SJCRH30 (cell line): ENCODE measurements around the gene JAG1. TPM values are rescaled to one million over a fixed set of nuclear protein-coding genes. Genes with fewer than 3 reads are reported as not detected.

Experiments used
- DNase-seq, 2 experiments: peaks; one replicate each; pipeline ENCODE4 v3.0.0-alpha.2; 2015 to 2020
- H3K27ac ChIP-seq: fragments of 250-450 bp; sonication (Bioruptor Pico); 2 replicates; pipeline ENCODE4 v1.5.1; 2020; ENCODE audit warnings: mild to moderate bottlenecking, moderate library complexity
- H3K27me3 ChIP-seq: fragments of 250-450 bp; sonication (Bioruptor Pico); 2 replicates; pipeline ENCODE4 v1.5.1; 2020; ENCODE audit warnings: mild to moderate bottlenecking, moderate library complexity
- H3K36me3 ChIP-seq: fragments of 250-450 bp; sonication (Bioruptor Pico); 2 replicates; pipeline ENCODE4 v1.5.1; 2020; ENCODE audit warnings: mild to moderate bottlenecking, moderate library complexity
- H3K4me1 ChIP-seq: fragments of 250-450 bp; sonication (Bioruptor Pico); 2 replicates; pipeline ENCODE4 v1.5.1; 2020; ENCODE audit warnings: mild to moderate bottlenecking, moderate library complexity
- H3K4me3 ChIP-seq: fragments of 250-450 bp; sonication (Bioruptor Pico); 2 replicates; pipeline ENCODE4 v1.5.1; 2020; ENCODE audit warnings: mild to moderate bottlenecking, moderate library complexity
- H3K9me3 ChIP-seq: fragments of 250-450 bp; sonication (Bioruptor Pico); replicated peaks from 2 replicates; pipeline ENCODE4 v1.5.1; 2020; ENCODE audit warnings: mild to moderate bottlenecking, moderate library complexity
- total RNA-seq: library from RNA; depleted of rRNA; stranded (reverse); fragments of >200 nt; shearing (Covaris generic); gene quantifications from 2 replicates; pipeline ENCODE4 v1.2.3, GENCODE V29; 2014

Gene JAG1
- total RNA-seq, 1 experiment from 2014 or later: 8.8 TPM

DNA sequence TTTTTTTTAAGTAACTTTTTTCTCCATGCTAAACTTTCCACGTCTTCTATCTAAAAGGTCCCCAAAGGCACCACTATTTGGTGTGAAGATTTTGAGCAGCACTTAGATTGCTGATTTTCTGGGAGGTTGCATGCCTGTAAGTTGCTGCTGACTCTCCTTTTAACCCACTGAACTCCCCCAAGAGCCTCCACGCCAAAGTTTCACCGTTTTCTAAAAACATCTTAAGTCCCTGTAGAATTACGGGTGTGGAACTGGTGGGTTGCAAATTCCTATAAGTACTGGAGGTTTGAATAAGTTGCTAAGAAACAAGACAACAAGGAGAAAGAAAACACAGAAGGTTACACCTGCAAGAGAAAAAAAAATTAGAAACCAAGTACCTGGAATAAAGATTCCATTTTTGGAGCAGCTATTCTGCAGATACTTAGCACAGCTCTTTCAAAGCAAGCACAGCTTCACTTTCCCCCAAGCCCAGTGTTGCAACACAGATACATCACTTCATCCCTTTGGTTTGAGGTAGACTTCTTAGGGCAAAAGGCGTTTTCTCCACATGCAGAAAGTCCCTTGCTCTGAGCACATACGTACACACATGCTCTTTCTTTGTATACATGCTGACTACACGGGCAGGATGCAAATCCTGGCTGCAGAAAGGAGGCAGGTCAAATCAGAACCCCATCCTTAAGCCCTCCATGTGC, 5.0 kb downstream of the JAG1 start:
- Histone ChIP-seq H3K27me3 (no peaks in the 10 kb centered on the region), H3K4me3 (no peak overlapping the region), H3K4me1 (peaks cover 11% of the 10 kb centered on the region; the same call in 1 of the 2 replicates)

DNA sequence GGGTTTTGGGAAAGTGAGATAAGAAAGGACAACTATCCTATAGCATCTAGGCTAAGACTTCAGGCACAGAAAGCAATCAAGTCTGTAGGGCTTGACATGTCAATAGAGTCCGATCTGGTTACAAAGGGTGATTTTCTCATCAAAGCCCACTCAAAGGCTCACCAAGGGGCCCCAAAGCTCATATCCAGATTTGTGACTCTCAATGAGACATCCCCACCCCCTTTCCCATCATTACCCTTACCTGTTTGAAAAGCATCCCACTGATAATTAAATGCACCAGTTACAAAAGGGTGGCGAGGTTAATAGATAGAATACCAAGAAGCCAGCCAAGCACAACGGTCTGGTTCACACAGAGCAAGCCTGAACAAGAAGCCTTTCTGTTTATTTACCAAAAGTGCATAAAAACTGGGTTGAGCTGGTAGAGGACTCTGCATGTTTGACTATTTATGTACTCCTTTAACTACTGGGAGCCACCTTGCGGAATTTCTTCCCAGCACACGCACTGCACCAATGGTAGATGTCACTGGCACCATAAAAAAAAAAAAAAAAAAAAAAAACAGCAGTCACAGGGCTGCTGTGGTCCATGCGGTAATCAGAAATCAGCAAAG, 6.1 kb downstream of the JAG1 start:
- Histone ChIP-seq H3K4me1 (peaks cover 11% of the 10 kb centered on the region; the same call in 1 of the 2 replicates), H3K27ac (no peak overlapping the region), H3K27me3 (no peaks in the 10 kb centered on the region), H3K36me3 (no peaks in the 10 kb centered on the region), H3K4me3 (no peak overlapping the region), H3K9me3 (no peaks in the 10 kb centered on the region)
- DNase-seq: no peak

More for the DNA sequence above, 5.0 kb downstream of the JAG1 start:
- Histone ChIP-seq H3K36me3 (no peaks in the 10 kb centered on the region), H3K9me3 (no peaks in the 10 kb centered on the region), H3K27ac (no peak overlapping the region)
- DNase-seq: no peak

DNA sequence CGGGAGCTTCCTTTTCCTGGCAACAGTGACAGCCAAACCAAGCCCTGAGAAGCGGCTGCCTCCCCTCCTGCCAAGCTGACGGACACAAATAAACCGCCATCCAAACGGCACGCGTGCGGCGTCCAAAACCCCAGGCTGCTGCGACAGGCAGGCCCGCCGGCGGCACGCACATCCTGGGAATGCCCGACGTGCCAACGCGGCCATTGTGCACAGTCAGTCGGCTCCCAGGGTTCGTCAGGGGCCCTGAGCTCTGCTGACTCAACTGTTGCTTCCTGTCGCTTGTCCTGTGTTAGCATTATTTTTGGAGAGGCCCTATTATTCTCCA, 6.8 kb downstream of the JAG1 start:
- Histone ChIP-seq H3K4me3 (no peak overlapping the region), H3K27ac (no peak overlapping the region), H3K27me3 (no peaks in the 10 kb centered on the region), H3K4me1 (peaks cover 11% of the 10 kb centered on the region; the same call in 1 of the 2 replicates), H3K36me3 (no peaks in the 10 kb centered on the region), H3K9me3 (no peaks in the 10 kb centered on the region)
- no peak for DNase-seq

DNA sequence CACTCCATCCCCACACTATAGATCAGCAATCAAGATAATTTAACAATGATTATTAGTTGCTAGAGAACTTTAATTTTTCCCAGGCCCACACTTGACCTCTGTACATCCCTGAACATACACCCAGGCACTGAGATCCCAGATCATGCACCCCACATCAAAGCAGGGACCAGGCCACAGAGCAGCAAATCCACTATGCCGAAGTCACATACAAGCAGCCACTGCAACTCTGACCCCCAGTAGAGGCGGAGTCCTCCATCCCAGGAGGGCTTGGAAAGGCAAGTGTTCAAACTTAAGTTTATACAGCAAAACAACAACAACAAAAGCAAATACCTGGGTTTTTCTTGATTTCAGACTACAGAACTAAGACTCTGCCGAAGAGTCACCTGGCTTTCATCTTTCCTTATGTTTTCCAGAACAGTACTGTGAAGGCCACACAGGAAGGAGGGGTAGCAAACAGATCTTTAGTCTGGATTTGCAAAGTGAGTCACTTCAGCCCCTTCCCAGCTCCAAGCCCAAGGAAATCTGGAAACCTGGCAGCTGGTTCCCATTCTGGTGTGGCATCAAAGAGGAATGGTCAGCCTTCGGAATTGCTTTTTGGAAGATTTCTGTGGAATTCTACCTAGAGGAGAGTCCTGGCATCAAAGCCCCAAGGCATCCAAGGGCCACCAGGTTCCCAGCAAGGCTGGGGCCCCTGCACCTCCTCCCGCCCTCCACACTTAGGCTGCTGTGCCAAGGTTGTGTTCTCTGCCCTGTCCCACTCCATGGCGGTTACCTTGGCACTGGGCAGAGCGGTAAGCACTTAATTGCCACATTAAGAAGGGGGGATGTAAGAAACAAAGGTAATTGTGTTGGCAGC, 7.3 kb downstream of the JAG1 start:
- Histone ChIP-seq H3K27ac (no peak overlapping the region), H3K4me3 (no peak overlapping the region), H3K27me3 (no peaks in the 10 kb centered on the region), H3K36me3 (no peaks in the 10 kb centered on the region), H3K4me1 (peaks cover 11% of the 10 kb centered on the region; the same call in 1 of the 2 replicates), H3K9me3 (no peaks in the 10 kb centered on the region)
- no peak for DNase-seq

DNA sequence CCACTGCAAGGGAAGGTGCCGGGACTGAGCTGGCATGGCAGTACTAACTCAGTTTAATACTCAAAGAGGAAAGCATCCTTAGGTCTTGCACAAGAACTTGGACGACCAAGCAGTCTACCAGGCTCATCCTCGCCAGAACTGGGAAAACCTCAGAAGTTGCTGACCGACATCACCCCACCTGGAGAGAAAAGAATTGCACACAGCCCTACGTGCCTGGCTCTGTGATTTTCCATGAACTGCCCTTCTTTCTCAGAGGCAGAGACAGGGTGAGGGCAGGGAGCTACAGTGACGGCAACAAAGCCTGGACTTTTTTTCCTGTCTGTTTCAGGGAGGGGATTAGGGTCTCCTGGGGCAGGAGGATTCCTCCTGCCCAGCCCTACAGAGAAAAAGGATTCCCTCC, 8.0 kb downstream of the JAG1 start:
- Histone ChIP-seq H3K4me3 (no peak overlapping the region), H3K36me3 (no peaks in the 10 kb centered on the region), H3K27ac (no peak overlapping the region), H3K27me3 (no peaks in the 10 kb centered on the region), H3K9me3 (no peaks in the 10 kb centered on the region), H3K4me1 (peaks cover 11% of the 10 kb centered on the region; the same call in 1 of the 2 replicates)
- no peak for DNase-seq

DNA sequence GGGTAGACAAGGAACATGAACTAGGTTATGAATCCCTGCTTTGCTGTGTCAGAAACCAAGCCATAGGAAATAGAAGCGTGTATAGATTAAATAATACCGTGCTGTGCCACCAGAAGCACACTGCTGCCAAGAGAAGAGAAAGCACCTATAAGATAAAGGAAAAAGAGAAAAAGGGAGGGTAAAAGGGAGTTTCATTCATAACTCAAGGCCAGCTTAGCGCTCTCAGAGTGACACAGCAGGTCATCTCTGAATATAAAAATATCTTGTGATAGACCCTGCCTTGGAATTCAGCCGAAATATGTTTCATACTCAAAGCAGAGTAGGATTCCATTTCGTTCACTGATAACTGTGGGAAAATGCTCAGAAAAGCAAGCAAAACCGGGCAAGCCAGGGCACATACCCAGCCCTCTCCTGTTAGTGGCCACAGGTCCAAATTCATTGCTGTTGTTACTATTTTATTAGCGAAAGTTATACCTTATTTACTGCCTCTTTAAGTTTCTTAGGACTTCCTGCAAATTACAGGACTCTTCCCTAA, 8.7 kb downstream of the JAG1 start:
- Histone ChIP-seq H3K4me3 (no peak overlapping the region), H3K4me1 (peaks cover 11% of the 10 kb centered on the region; the same call in 1 of the 2 replicates), H3K9me3 (no peaks in the 10 kb centered on the region), H3K27me3 (no peaks in the 10 kb centered on the region), H3K27ac (no peak overlapping the region), H3K36me3 (no peaks in the 10 kb centered on the region)
- DNase-seq: no peak

DNA sequence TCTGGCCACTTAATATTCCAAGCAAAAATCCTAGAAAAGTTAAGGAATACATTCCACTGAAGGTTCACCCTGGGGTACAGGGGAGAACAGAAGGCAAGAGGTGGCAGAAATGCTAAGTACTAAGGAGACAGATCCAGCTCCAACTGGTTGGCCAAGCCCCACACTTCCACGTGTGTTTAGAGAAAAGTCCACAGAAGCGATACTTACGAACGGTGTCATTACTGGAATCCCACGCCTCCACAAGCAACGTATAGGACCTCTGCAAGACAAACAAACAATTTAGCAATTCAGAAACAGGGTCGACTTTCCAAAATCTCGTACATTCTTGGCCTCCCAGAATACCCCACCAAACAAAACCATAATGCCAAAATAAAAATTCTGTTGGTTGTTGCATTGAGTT, 10.0 kb downstream of the JAG1 start:
- DNase-seq: no peak
- Histone ChIP-seq H3K4me3 (no peak overlapping the region), H3K4me1 (peaks cover 11% of the 10 kb centered on the region; the same call in 1 of the 2 replicates), H3K27me3 (no peaks in the 10 kb centered on the region), H3K9me3 (no peaks in the 10 kb centered on the region), H3K27ac (no peak overlapping the region), H3K36me3 (no peaks in the 10 kb centered on the region)

DNA sequence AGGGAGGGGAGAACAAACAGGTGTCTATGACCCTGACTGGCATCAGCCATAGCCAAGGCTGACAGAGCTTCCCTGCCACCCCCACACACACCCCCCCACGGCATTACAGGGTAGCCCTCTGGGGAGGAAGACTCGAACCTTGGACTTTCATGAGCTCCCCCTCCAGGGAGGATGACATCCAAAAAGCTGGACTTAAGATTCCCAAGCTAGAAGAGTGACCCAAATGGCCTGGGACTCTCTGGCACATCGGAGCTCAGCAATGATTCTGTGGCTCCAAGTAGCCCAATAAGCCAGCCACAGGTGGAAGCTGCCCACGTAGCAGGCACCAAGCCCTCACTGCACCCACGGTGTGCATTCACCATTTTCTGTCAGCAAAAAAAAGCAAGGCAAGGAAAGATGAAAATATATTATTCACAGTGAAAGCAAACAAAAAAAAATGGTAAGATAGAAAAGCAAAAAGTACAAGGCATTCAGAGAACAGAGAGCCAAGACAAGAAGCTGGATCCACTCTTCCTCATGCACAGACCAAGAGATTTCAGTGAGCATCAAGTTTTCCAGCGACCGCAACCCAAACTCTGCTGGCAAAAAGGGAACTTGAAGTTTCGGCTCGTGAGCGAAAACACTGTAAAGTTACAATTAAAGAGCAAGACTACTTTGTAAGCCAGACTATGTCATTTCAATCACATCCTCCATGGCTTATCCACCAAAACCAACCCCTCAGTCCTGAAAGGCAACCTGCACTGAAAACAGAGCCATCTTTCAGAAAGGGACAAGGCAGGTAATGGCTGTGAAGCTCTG, 10.9 kb downstream of the JAG1 start:
- Histone ChIP-seq H3K9me3 (no peaks in the 10 kb centered on the region), H3K4me1 (peaks cover 11% of the 10 kb centered on the region; the same call in 1 of the 2 replicates), H3K36me3 (no peaks in the 10 kb centered on the region), H3K27me3 (no peaks in the 10 kb centered on the region), H3K27ac (no peak overlapping the region), H3K4me3 (no peak overlapping the region)
- DNase-seq: no peak

DNA sequence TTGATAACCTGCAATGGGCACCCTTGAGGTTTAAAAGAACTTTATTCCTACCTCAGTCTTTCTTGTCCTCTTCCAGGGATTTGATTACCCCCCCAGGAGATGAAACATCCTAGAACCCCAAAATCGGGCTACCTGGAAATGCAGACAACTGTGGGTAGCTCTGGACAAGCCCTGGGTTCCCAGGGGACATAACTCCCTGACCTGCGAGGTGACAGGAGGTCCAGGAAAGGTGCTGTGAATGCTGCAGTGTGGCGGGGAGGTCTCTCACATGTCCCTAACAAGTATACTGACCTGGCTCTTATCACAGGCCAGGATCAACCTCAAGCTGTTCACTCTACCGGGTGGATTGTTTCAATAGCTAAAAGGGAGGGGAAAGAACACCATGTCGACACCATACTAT, 11.6 kb downstream of the JAG1 start:
- DNase-seq: no peak
- Histone ChIP-seq H3K36me3 (no peaks in the 10 kb centered on the region), H3K4me1 (peaks cover 11% of the 10 kb centered on the region; the same call in 1 of the 2 replicates), H3K27ac (no peak overlapping the region), H3K27me3 (no peaks in the 10 kb centered on the region), H3K4me3 (no peak overlapping the region), H3K9me3 (no peaks in the 10 kb centered on the region)

DNA sequence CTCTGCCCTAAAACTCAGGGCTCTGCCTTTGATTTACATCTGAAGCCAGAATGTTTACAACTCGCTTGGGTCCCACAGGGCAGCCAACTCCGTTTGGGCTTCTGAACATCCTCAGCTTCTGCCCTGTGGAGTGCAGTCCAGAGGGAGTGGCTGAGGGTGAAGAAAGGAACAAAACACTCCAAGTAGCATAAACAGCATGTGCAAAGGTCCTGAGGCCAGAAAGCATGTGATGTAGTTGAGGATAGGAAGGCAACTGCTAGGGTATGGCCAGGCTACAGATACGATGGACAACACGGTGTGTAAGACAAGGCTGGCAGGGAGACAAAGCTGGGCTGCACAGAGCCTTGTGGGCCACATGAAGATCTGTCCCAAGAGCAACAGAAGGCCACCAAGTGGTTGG, 12.5 kb downstream of the JAG1 start:
- Histone ChIP-seq H3K9me3 (no peaks in the 10 kb centered on the region), H3K36me3 (no peaks in the 10 kb centered on the region), H3K27me3 (no peaks in the 10 kb centered on the region), H3K27ac (no peak overlapping the region), H3K4me3 (no peak overlapping the region), H3K4me1 (peaks cover 11% of the 10 kb centered on the region; the same call in 1 of the 2 replicates)
- DNase-seq: no peak

DNA sequence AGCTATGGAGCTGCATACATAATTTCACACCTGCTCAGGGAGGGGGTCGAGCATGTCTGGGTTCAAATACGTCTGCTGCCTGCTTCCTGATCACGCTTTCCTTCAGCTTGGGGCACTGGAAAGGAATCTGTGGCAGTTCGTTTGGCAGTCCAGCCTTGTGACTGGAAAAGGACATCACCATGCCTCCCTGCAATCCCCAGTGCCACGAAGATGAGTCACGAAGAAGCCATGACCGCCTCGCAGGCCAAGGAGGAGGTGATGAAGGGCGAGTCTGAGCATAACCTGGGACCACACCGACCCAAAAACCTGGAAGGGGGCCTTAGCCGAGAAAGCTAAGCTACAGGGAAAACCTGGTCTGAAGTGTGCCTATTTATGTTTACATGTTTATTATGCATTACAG, 13.1 kb downstream of the JAG1 start:
- H3K4me3 ChIP-seq: no peak overlapping the region
- no peaks in the 10 kb centered on the region for H3K36me3 ChIP-seq
- no peak overlapping the region for H3K27ac ChIP-seq
- H3K27me3 ChIP-seq: no peaks in the 10 kb centered on the region
- no peak for DNase-seq
- H3K9me3 ChIP-seq: no peaks in the 10 kb centered on the region
- H3K4me1 ChIP-seq: peaks cover 11% of the 10 kb centered on the region; the same call in 1 of the 2 replicates

DNA sequence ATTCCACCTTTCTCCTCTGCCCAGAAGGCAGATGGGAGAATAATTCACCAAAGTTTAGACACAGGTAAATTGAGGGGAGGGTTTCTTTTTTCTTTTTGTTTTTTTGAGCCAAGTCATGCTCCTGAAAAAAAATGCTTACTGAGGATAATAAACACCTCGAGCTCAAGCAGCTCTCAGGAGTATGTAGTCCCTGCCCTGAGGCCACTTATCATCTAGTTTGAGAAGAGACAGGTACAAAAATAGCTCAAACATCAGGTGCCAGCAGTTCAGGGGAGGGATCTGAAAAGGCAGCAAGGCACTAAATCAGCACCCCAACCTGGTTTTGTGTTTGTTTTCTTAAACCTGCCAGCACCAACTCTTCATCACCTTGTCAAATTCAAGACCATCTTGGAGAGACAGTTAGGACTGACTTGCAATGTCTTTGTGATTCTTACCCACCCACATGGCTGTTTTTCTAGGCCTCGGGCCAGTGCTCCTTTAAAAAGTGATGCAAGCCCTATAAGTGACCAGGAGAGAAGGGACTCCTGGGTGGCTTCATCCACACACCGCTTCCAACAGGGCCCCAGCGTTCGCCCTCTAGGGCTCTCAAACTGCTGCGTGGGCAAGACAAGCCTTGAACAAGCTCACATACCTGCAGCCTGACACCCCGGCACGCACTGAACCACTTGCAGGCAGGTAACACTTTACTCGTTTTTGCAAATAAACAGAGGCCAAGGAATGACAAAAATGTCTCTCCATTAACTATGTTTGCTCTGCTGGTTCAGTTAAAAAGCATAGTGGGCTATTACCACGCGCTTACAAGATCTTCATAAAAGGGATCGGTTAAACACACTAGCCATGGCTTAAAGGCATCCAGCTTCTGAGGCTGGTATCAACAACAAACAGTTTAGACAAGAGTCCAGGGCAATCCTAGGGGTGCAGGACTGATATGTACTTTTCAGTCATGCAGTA, 13.9 kb downstream of the JAG1 start:
- H3K4me1 ChIP-seq: peaks cover 7% of the 10 kb centered on the region; the same call in 1 of the 2 replicates
- no peak overlapping the region for H3K27ac ChIP-seq
- no peak for DNase-seq
- H3K9me3 ChIP-seq: no peaks in the 10 kb centered on the region
- H3K4me3 ChIP-seq: no peak overlapping the region
- no peaks in the 10 kb centered on the region for H3K27me3 ChIP-seq
- no peaks in the 10 kb centered on the region for H3K36me3 ChIP-seq

DNA sequence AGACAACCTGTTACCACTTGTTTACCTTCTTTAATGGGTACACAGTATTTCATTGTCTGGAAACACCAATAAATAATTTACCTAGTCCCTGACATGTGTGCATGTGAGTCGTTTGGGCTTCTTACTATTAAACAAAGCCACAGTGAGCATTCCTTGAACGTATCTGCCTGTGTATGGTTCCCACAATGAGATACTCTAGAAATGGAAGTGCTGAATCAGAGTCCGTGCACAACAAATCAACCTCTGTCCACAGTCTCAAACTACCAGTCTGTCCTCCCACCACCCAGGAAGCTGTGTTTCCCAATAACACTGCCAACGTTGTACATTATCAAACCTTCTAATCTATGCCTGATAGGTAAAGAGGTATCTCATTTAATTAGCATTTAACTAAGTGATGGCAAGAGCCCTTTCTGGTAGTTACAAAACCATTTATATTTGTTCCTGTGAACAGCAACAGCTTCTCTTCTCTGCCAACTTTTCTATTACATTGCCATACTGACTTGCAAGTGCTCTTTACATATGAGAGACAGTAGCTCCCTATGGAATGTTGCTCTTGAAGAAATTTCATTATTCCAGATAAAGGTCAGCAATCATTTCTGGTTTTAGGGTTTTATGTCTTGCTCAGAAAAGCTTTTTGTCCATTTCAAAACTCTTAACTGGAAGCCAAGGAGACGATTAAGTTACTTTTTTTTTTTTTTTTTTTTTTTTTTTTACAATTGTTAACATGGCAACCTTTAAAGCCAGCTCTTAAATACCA, 14.7 kb downstream of the JAG1 start:
- no peak overlapping the region for H3K27ac ChIP-seq
- no peaks in the 10 kb centered on the region for H3K4me1 ChIP-seq
- H3K36me3 ChIP-seq: no peaks in the 10 kb centered on the region
- H3K9me3 ChIP-seq: no peaks in the 10 kb centered on the region
- no peak overlapping the region for H3K4me3 ChIP-seq
- no peaks in the 10 kb centered on the region for H3K27me3 ChIP-seq
- no peak for DNase-seq
